Subcutaneous adipose tissue (tissue), 4 donors: ENCODE measurements around the gene KIF26B. TPM values are rescaled to one million over a fixed set of nuclear protein-coding genes. Genes with fewer than 3 reads are reported as not detected.

Experiments
- total RNA-seq, 4 donors: library from RNA; depleted of rRNA; stranded (reverse); fragments of >200 nt; gene quantifications; one replicate each; pipeline ENCODE4 v1.1.0, GENCODE V29; 2016
- TF ChIP-seq, protein P1 (sequence below): fragments of 450-650 bp; IDR thresholded peaks from one replicate; pipeline ENCODE4 v1.5.1; 2016; ENCODE audit warnings: low read depth, mild to moderate bottlenecking, control low read depth, antibody characterized with exemption, moderate library complexity

Gene KIF26B
- total RNA-seq, 4 donors from 2014 or later = under 0.01 to 0.16 (median under 0.01) TPM

DNA sequence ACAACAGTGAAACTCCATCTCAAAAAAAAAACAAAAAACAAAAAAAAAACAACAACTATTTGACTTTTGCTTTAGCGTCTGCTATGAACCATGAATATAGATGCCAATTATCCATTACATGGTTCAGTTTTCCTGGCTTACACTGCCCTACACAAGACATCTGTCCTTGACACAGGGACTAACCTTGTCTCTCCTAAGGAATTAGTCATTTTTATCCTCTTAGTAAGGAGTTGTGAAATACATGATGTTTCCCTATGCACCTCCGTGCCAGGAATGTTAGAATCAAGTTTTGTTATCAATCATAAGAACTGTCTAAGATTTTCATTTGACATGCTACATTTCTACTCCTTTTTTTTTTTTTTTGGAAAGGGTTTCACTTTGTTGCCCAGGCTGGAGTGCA, 241.8 kb downstream of the KIF26B start:
- TF ChIP-seq, protein P1, sequence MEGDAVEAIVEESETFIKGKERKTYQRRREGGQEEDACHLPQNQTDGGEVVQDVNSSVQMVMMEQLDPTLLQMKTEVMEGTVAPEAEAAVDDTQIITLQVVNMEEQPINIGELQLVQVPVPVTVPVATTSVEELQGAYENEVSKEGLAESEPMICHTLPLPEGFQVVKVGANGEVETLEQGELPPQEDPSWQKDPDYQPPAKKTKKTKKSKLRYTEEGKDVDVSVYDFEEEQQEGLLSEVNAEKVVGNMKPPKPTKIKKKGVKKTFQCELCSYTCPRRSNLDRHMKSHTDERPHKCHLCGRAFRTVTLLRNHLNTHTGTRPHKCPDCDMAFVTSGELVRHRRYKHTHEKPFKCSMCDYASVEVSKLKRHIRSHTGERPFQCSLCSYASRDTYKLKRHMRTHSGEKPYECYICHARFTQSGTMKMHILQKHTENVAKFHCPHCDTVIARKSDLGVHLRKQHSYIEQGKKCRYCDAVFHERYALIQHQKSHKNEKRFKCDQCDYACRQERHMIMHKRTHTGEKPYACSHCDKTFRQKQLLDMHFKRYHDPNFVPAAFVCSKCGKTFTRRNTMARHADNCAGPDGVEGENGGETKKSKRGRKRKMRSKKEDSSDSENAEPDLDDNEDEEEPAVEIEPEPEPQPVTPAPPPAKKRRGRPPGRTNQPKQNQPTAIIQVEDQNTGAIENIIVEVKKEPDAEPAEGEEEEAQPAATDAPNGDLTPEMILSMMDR = no peak

DNA sequence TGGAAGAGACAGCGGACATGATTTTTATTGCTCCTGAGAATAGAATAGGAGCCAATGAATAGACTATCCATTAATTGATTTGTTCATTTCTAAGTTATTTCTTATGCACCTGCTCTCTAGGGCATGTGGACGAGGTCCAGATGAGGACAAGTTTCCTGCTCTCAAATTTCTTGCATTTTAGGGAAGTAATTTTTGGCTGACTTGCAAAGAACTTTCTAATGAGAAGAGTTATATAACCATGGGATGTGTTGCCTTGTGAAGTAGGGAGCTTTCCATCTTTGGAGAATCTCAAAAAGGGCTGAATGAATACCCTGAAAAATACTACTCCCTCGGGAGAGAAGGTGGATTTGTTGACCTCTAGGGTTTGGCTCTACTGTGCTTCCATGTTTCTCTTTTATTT, 243.0 kb downstream of the KIF26B start:
- TF ChIP-seq, protein P1 = no peak

DNA sequence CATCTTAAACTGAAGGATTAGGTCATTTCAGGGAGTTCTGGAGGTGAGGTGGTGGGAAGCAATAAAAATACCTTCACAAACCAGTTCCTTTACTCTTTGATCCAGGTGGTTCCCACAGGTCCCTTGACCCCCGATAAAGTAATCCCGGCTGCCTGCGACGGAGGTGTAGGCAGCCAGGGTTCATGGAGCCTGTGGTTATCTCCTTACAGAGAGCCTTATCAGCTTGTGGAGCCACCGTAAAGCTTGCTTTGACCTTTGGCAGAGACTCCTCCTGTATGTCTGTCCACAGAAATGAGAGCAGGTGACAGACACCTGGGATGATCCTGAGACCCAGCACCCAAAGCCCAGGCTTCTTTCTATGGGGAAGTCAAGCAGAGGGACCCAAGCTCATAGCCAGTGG, 243.4 kb downstream of the KIF26B start:
- TF ChIP-seq, protein P1 = no peak

DNA sequence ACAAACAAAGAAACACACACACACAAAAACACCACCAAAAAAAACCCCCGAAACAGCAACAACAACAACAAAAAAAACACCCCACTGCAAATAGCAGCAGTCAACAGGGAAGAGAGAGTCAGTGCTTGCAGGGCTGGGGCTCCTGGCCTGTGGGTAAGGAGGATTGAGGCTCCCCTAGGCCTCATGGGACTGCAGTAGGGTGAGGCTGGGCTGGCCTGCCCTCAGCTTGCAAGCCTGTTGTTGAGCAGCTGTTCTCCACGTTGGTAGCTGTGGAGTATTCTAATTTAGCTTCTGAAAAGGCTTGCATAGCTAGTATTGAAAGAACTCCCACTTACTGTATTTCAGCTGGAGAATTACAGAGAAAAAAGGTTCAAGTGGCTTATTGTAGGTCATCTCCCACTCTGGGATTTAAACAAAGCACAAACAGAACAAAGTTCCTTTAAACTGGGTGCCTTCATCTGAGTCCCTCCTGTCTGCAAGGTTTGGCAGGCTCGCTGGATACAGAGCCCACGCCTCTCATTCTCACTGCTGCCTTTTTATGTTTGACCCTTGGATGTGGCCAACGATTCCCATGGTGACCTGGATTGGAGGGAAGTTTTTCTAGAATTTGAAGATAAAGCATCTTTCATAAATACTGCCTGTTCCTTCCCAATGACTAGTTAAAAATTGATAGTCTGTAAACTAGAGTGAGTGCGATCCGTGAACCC, 247.2 kb downstream of the KIF26B start:
- TF ChIP-seq, protein P1 = no peak

DNA sequence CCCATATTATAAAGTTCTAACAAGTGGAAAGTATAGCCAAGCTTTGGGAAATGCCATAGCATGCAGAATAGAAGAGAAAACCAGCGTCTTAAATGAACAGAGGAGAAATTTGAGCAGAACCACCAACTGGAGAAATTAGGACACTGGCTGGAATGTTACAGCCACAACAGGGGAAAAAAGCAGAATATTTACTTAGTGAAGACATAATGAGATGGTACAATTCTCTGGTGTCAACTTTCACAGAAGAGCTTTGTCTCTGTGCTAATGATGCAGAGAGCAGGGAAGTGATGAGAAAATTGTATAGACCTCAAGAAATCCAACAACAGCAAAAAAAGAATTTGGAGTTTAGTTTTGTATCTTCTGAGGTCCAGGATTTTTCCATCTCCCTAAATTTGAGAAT, 249.7 kb downstream of the KIF26B start:
- TF ChIP-seq, protein P1 = no peak

DNA sequence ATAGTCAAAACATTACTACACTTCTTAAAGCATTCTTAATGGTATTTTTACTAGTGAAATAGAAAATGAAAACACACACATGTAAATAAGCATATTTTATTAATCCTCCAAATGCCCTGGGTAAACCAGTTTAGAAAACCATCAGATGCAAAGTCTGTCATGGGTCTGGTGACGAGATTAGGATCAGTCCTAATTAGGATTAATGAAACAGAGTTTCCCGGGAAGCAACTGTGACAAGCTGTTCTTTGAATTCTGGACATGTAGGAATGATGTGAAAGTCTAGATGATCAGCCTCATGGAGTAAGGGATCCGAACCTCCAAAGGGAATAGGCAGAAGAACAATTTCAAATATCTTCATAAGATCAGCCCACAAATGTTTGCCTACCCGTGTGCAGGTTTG, 250.2 kb downstream of the KIF26B start:
- TF ChIP-seq, protein P1 = no peak

DNA sequence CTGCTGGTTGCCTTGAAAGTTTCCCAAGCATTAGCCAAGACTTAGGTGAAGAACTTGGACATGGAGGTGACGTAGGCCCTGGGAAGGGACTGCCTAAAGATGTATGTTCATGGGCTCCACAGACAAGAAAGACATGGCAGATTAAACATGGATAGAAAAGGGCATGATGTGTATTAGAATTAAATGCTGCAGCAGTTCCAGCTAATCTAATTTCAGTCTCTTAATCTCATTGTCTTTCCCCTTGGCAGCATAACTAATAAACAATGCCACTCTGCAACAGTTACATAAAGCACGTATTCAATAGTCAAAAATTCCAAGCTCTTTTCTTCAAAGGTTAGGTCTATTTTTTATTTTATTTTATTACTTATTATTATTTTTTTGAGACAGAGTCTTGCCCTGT, 251.6 kb downstream of the KIF26B start:
- TF ChIP-seq, protein P1 = no peak
